Activated T-cell treated with anti-CD3 and anti-CD28 coated beads, Interleukin-2, amount 50 U/mL, for 72 hours (primary cell): ENCODE measurements around the gene PEMT. TPM values are rescaled to one million over a fixed set of nuclear protein-coding genes. Genes with fewer than 3 reads are reported as not detected.

Experiments used
- ATAC-seq, 2 donors: fragments of 150-1000 bp; cut with Tn5 transposase; replicated peaks in 1 of 2; 2 replicates each; pipeline ENCODE4 v1.10.0; 2021; ENCODE audit warnings: moderate library complexity in 2 of 2, mild to moderate bottlenecking in 1 of 2
- DNase-seq, 2 donors: peaks; one replicate each; pipeline ENCODE4 v3.0.0; 2021 to 2022; ENCODE audit warnings: mixed read lengths in 1 of 2
- H3K27ac Mint-ChIP-seq: one replicate; pipeline ENCODE4 v1.8.0; 2022; ENCODE audit warnings: mild to moderate bottlenecking, moderate library complexity, mixed read lengths
- H3K27me3 Mint-ChIP-seq: one replicate; pipeline ENCODE4 v1.8.0; 2022; ENCODE audit warnings: low read depth, mixed read lengths
- H3K36me3 Mint-ChIP-seq, 2 donors: one replicate each; pipeline ENCODE4 v1.8.0; 2022; ENCODE audit warnings: mixed read lengths in 2 of 2, mild to moderate bottlenecking in 1 of 2; ENCODE audit not compliant: insufficient read depth in 2 of 2
- H3K4me1 Mint-ChIP-seq: one replicate; pipeline ENCODE4 v1.8.0; 2022; ENCODE audit warnings: low read depth, mixed read lengths
- H3K4me3 Mint-ChIP-seq, 2 donors: one replicate each; pipeline ENCODE4 v1.8.0; 2022; ENCODE audit warnings: mild to moderate bottlenecking in 2 of 2, mixed read lengths in 2 of 2, moderate library complexity in 2 of 2
- H3K9me3 Mint-ChIP-seq, 2 donors: one replicate each; pipeline ENCODE4 v1.8.0; 2022; ENCODE audit warnings: mixed read lengths in 2 of 2
- total RNA-seq, 2 donors: library from RNA; stranded (reverse); gene quantifications; one replicate each; pipeline ENCODE4 v1.2.3, GENCODE V29; 2022

Gene PEMT
- total RNA-seq, 2 donors from 2014 or later = 21.6 to 36.8 TPM

DNA sequence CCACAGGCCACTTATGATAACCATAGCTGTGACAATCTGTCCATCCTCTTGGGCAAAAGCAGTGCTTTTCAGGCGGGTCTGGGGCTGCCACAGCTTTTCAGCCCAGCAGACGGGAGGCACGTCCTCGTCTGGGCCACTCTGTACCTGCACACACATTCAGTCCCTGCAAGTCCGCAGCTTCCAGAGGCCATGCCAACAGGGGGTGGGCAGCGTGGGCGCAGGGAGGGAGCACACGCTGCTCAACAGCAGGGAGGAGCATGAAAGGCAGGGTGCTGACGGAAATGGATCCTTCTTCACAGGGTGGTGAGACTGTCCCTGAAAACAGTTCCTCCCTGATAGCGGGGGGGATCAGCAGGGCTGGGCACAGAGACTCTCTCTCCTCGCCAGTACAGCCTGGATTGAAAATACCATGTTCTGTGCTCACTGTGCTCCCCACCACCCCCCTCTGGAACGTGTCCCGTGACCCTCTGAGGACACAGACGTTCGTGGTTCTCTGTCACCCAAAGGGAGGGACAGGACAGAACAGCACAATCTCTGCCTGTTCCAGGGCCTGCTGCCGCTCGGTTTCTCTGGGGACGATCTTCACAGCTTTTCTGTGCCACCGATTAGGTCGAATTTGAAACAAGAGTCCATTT, 41.7 kb downstream of the PEMT start:
- H3K4me3 Mint-ChIP-seq = no peak overlapping the region
- no peaks in the 10 kb centered on the region for H3K9me3 Mint-ChIP-seq
- no peaks in the 10 kb centered on the region for H3K36me3 Mint-ChIP-seq
- ATAC-seq (no peak), DNase-seq (no peak)
- H3K27me3 Mint-ChIP-seq = no peaks in the 10 kb centered on the region
- no peaks in the 10 kb centered on the region for H3K4me1 Mint-ChIP-seq
- no peak overlapping the region for H3K27ac Mint-ChIP-seq

- no peak for DNase-seq
- ATAC-seq = no peak
- no peak overlapping the region for H3K4me3 Mint-ChIP-seq
- no peaks in the 10 kb centered on the region for H3K36me3 Mint-ChIP-seq
- no peaks in the 10 kb centered on the region for H3K27me3 Mint-ChIP-seq
- no peaks in the 10 kb centered on the region for H3K4me1 Mint-ChIP-seq
- no peaks in the 10 kb centered on the region for H3K9me3 Mint-ChIP-seq
- no peak overlapping the region for H3K27ac Mint-ChIP-seq
These were observed 43.5 kb downstream of the PEMT start for GRCh38 chr17:17548044-17548443.

DNA sequence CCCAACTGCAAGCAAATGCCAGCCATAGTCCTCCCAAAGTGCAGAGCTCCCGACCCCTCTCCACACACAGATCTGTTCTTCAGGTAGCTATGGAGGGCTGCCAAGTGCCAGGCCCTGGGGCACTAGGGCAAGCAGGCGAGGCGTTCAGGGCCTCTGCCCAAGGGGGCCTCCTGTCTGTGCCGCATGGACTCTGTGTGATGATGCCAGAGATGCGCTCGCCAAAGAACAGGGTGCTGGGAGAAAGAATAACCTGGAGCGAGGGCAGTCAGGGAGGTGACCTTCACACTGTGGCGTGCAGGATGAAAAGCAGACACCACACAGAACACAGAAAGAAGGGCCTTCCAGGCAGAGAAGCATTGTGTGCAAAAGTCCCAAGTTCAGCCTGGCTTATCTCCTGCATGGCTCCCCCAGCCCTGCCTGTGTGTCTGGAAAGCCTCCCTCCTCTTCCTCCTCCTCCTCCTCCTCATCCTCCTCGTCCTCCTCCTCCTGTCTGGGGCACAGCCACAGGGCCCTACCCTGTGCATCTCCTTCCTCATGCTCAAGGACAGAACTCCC, 44.2 kb downstream of the PEMT start:
- ATAC-seq (no peak), DNase-seq (no peak)
- Mint-ChIP-seq H3K27ac (no peak overlapping the region), H3K27me3 (no peaks in the 10 kb centered on the region), H3K36me3 (no peaks in the 10 kb centered on the region), H3K4me1 (no peaks in the 10 kb centered on the region), H3K4me3 (no peak overlapping the region), H3K9me3 (no peaks in the 10 kb centered on the region)

- no peaks in the 10 kb centered on the region for H3K9me3 Mint-ChIP-seq
- H3K27ac Mint-ChIP-seq = no peak overlapping the region
- no peak for ATAC-seq
- no peaks in the 10 kb centered on the region for H3K27me3 Mint-ChIP-seq
- H3K36me3 Mint-ChIP-seq = no peaks in the 10 kb centered on the region
- DNase-seq = no peak
- H3K4me1 Mint-ChIP-seq = no peaks in the 10 kb centered on the region
- H3K4me3 Mint-ChIP-seq = no peak overlapping the region
These were observed 44.9 kb downstream of the PEMT start for GRCh38 chr17:17546399-17547185.

- no peaks in the 10 kb centered on the region for H3K9me3 Mint-ChIP-seq
- H3K4me1 Mint-ChIP-seq = no peaks in the 10 kb centered on the region
- H3K36me3 Mint-ChIP-seq = no peaks in the 10 kb centered on the region
- H3K4me3 Mint-ChIP-seq = no peak overlapping the region
- no peak for ATAC-seq
- DNase-seq = no peak
- H3K27ac Mint-ChIP-seq = no peak overlapping the region
- no peaks in the 10 kb centered on the region for H3K27me3 Mint-ChIP-seq
These were observed 45.5 kb downstream of the PEMT start for GRCh38 chr17:17545984-17546383.

DNA sequence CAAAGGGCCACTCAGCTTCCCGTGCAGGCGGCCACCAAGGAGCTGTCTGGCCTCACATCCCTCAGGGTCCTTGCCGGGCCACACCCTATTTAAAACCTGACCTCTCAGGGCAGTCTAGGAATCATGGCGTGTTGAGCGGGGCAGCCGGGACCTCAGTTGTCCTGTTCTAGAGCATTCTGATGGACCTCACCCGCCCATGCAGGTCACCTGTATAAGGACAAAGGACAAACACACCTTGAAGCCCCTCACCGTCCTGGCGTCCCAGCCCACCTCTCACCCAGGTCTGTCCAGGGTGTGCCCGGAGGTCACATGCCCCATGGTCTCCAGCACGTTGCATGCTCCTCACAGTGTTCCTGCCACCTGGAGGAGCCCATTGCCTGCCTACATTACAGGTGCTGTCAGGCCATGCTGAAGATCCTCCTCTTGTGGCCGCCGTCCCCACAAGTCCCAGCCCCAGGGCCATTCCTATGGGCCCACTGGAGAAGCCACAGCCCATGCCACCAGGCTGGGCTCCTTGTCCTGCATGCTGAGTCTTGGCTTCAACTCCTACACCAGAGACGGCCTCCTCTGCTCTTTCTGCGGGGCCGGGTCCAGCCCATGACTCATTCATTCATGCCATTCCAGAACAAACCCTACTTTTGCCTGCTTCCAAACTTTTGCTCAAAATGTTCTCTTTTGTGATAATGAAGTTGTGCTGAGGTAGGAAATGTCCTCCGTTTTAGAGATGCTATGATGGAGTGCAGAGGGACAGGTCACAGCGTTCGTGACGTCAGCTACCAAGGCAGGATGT, 46.3 kb downstream of the PEMT start:
- H3K9me3 Mint-ChIP-seq = no peaks in the 10 kb centered on the region
- no peaks in the 10 kb centered on the region for H3K36me3 Mint-ChIP-seq
- no peak overlapping the region for H3K27ac Mint-ChIP-seq
- no peak for DNase-seq
- H3K4me1 Mint-ChIP-seq = no peaks in the 10 kb centered on the region
- H3K27me3 Mint-ChIP-seq = no peaks in the 10 kb centered on the region
- no peak for ATAC-seq
- H3K4me3 Mint-ChIP-seq = no peak overlapping the region

DNA sequence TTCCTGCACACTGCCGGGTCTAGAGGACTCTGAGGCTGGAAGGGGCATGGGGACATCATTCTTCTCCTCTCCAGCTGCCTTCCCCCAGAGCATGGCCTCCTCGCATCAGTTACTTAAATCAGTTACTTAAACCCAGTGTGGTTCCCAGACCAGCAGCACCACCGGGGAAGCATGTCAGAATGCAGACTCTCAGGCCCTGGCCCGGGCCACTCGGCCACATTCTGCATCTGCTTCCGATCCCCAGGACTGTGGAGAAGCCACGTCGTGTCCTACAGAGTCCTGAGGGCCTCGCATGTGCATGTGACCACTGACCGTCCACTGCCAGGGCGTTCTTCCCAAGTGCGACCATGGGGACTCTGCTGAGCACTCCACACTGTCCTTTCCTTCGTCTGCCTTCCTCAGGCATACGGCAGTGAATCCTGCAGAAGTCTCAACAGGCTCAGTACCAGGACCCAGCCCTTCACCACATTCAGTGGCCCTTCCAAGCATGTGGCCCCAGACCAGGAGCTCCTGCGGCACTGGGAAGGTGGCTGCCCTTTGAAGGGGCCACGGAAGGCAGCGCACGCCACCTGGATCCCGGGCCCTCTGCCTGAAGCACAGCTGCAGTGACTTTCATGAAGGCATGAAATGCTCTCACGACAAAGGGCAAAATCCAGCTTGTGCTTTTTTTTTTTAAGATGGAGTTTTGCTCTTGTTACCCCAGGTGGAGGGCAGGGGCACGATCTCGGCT, 48.4 kb downstream of the PEMT start:
- Mint-ChIP-seq H3K4me3 (no peak overlapping the region), H3K27me3 (no peaks in the 10 kb centered on the region), H3K9me3 (no peaks in the 10 kb centered on the region), H3K27ac (no peak overlapping the region), H3K4me1 (no peaks in the 10 kb centered on the region), H3K36me3 (no peaks in the 10 kb centered on the region)
- ATAC-seq (no peak), DNase-seq (no peak)

GRCh38 chr17:17541640-17542001, 49.9 kb downstream of the PEMT start:
- no peaks in the 10 kb centered on the region for H3K36me3 Mint-ChIP-seq
- no peak overlapping the region for H3K27ac Mint-ChIP-seq
- H3K4me3 Mint-ChIP-seq = no peak overlapping the region
- no peaks in the 10 kb centered on the region for H3K27me3 Mint-ChIP-seq
- ATAC-seq (no peak), DNase-seq (no peak)
- H3K9me3 Mint-ChIP-seq = no peaks in the 10 kb centered on the region
- no peaks in the 10 kb centered on the region for H3K4me1 Mint-ChIP-seq

GRCh38 chr17:17540935-17541639, 50.4 kb downstream of the PEMT start:
- Mint-ChIP-seq H3K4me1 (no peaks in the 10 kb centered on the region), H3K27me3 (no peaks in the 10 kb centered on the region), H3K4me3 (no peak overlapping the region), H3K36me3 (no peaks in the 10 kb centered on the region), H3K27ac (no peak overlapping the region), H3K9me3 (no peaks in the 10 kb centered on the region)
- ATAC-seq = no peak
- DNase-seq = no peak

- no peaks in the 10 kb centered on the region for H3K36me3 Mint-ChIP-seq
- H3K27ac Mint-ChIP-seq = no peak overlapping the region
- no peaks in the 10 kb centered on the region for H3K9me3 Mint-ChIP-seq
- H3K27me3 Mint-ChIP-seq = no peaks in the 10 kb centered on the region
- no peak for ATAC-seq
- DNase-seq = no peak
- no peaks in the 10 kb centered on the region for H3K4me1 Mint-ChIP-seq
- no peak overlapping the region for H3K4me3 Mint-ChIP-seq
These were observed 51.1 kb downstream of the PEMT start for GRCh38 chr17:17540278-17540906.

DNA sequence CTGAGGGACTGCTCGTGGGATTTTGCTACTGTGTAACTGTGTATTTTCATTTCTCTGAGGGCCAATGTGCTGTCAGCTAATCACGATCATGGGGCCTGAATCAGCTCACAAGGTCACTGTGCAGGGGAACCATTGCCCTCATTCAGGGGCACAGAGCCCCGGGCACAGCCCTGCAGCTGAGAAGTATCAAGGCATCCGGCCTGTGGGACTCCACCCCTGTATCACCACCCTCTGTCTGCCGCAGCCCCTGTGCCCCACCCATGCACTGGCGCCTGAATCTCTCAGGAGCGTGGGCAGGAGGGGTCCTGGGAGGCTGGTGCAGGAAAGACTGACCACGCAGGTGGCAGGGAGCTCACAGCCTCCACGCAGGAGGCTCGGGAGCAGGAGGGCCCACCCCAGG, 51.9 kb downstream of the PEMT start:
- no peak overlapping the region for H3K4me3 Mint-ChIP-seq
- no peaks in the 10 kb centered on the region for H3K36me3 Mint-ChIP-seq
- no peak for DNase-seq
- no peak overlapping the region for H3K27ac Mint-ChIP-seq
- H3K9me3 Mint-ChIP-seq = no peaks in the 10 kb centered on the region
- H3K27me3 Mint-ChIP-seq = no peaks in the 10 kb centered on the region
- ATAC-seq = no peak
- no peaks in the 10 kb centered on the region for H3K4me1 Mint-ChIP-seq
